Keratinocyte (primary cell): Measurements from ENCODE around the gene SDF4.

Experiments used
- EZH2 ChIP-seq: IDR thresholded peaks from one replicate; pipeline ENCODE4 v1.6.1; 2012; ENCODE audit warnings: inconsistent platforms, mild to moderate bottlenecking, low read length, moderate library complexity
- TF ChIP-seq, protein P1 (sequence below), 3 experiments: IDR thresholded peaks in 1 of 3; conservative IDR thresholded peaks in 1 of 3; optimal IDR thresholded peaks in 1 of 3; 2 replicates in 2 of 3; 3 replicates in 1 of 3; pipeline versions ENCODE3 to v1.5.1; 2011; ENCODE audit warnings: low read length in 3 of 3, mild to moderate bottlenecking in 3 of 3, moderate library complexity in 2 of 3, control low read depth in 1 of 3, inconsistent platforms in 1 of 3; ENCODE audit not compliant: insufficient read depth in 2 of 3; ENCODE audit errors: extremely low read depth in 1 of 3

DNA sequence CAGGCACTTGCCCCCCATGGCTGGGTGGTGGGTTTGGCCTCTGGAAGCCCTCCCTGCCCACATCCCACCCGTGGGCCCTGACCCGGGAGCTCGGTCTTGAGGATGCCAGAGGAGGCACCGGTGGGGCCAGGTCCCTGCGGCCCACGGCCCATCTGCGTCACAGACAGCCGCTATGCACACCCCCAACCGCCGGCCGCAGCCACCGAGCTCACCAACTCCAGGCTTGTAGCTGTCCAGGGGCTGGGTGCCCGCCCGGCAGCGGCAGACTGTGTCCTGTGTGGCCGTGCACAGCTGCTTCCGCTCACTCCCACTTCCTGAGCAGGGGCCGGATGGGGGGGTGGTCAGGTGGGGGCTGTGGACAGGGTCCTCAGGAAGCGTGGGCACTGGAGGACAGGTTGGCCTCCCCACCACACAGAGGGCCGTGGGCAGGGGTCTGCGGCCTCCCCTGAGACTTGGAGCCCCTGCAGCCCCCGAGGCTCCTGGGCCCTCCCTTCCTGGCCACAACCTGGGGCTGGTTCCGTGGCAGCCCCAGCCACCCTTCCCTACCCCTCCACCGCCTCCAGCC, 18.9 kb downstream of the SDF4 start:
- TF ChIP-seq, protein P1, sequence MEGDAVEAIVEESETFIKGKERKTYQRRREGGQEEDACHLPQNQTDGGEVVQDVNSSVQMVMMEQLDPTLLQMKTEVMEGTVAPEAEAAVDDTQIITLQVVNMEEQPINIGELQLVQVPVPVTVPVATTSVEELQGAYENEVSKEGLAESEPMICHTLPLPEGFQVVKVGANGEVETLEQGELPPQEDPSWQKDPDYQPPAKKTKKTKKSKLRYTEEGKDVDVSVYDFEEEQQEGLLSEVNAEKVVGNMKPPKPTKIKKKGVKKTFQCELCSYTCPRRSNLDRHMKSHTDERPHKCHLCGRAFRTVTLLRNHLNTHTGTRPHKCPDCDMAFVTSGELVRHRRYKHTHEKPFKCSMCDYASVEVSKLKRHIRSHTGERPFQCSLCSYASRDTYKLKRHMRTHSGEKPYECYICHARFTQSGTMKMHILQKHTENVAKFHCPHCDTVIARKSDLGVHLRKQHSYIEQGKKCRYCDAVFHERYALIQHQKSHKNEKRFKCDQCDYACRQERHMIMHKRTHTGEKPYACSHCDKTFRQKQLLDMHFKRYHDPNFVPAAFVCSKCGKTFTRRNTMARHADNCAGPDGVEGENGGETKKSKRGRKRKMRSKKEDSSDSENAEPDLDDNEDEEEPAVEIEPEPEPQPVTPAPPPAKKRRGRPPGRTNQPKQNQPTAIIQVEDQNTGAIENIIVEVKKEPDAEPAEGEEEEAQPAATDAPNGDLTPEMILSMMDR (optimal IDR thresholded peaks at IDR 0.05 in 1 of 3, IDR thresholded peaks at IDR 0.05 in 1 of 3, conservative IDR thresholded peaks at IDR 0.05 in 1 of 3; ENCODE audit: extremely low read depth in 1 of 3, insufficient read depth in 2 of 3, low read length in 3 of 3) = no peak
- TF ChIP-seq EZH2 = no peak
